Measurements from ENCODE around the gene GCDH.

The GCDH gene

GRCh38 chr19:12948612-12949362 lies 57.8 kb downstream of the GCDH start:
- no peak for DNase-seq (ENCODE audit: low read depth in 2 of 2)
- no peak for TF ChIP-seq CTCF (IDR thresholded peaks at IDR 0.05; ENCODE audit: low read depth, low read length)
- no peak overlapping the region for H3K4me3 ChIP-seq (replicated peaks in 1 of 2; ENCODE audit: low read depth in 2 of 2, low read length in 2 of 2)

Data from cardiac fibroblast (primary cell).